Pancreas (tissue), 10 donors: ENCODE measurements around the gene FAM89A. TPM values are rescaled to one million over a fixed set of nuclear protein-coding genes. Genes with fewer than 3 reads are reported as not detected.

Source experiments
- ATAC-seq, 4 donors: fragments of 200-7000 bp; cut with Tn5 transposase; one replicate each; pipeline versions ENCODE4 v1.8.0 to v1.9.1; 2020; ENCODE audit warnings: mild to moderate bottlenecking in 4 of 4, moderate library complexity in 4 of 4
- DNase-seq, 6 donors: peaks; one replicate each; pipeline ENCODE4 v3.0.0-alpha.2; 2020
- FAIRE-seq: peaks from 2 replicates; lab custom pipeline; 2012; peaks lifted over from hg19 to GRCh38; lab: Jason Lieb, UNC
- H3K27ac ChIP-seq, 4 donors: fragments of 200-600 bp; sonication (generic); 1 replicate in 3 of 4; 2 replicates in 1 of 4; pipeline versions ENCODE4 v1.5.0 to v1.8.0; 2020
- H3K27me3 ChIP-seq, 4 donors: fragments of 200-600 bp; one replicate each; pipeline ENCODE4 v1.8.0; 2021
- H3K36me3 ChIP-seq, 3 donors: fragments of 200-600 bp; sonication (generic) in 1 of 3; one replicate each; pipeline versions ENCODE4 v1.5.0 to v1.8.0; 2020 to 2021
- H3K4me1 ChIP-seq, 3 donors: fragments of 200-600 bp; one replicate each; pipeline ENCODE4 v1.8.0; 2021
- H3K4me3 ChIP-seq, 4 donors: fragments of 200-600 bp; sonication (generic) in 2 of 4; one replicate each; pipeline versions ENCODE4 v1.5.0 to v1.8.0; 2020 to 2021
- H3K9me3 ChIP-seq, 4 donors: fragments of 200-600 bp; one replicate each; pipeline ENCODE4 v1.8.0; 2021
- CTCF ChIP-seq, 4 donors: fragments of 200-600 bp; sonication (generic) in 3 of 4; IDR thresholded peaks; one replicate each; pipeline versions ENCODE4 v1.5.0 to v1.8.0; 2021; ENCODE audit warnings: antibody characterized with exemption in 4 of 4
- WGBS, 2 donors: extraction: QIAGEN DNeasy Blood & Tissue Kit; methylation state at CpG; one replicate each; pipeline ENCODE4 v1.1.7; 2013; 5-methylcytosine and 5-hydroxymethylcytosine counted together
- intact Hi-C, 3 donors: fragments of 100-400 bp; cut with DNase I; formaldehyde crosslinking; loops; one replicate each; pipeline versions ENCODE4 v1.11.1 to v1.14.2; 2022
- polyA plus RNA-seq, 2 donors: library from polyadenylated mRNA; stranded (reverse); fragments of 200-250 nt; gene quantifications; one replicate each; pipeline ENCODE4 v1.2.3, GENCODE V29; 2013
- total RNA-seq, 6 donors: library from RNA; stranded (reverse); fragmentation: NEBNext Ultra II Directional in 4 of 6; extraction: Animal tissue kit (Norgen Biotek cat#: 25700) in 4 of 6; gene quantifications; one replicate each; pipeline versions ENCODE4 v1.2.1 to v1.2.4, GENCODE V29; 2021 to 2023
- donor health status: healthy with polysubstance abuse.
- donor health status: DM: no; HTN: no; CAD: no; lungs with moderate emphysema.
- donor health status: DM: no; HTN: no; CAD: no.
- donor health status: control.
- donor health status: control.
- donor health status: Bipolar disorder and iron deficiency.
- donor health status: DM: yes; HTN: yes; CAD: no.
- donor health status: DM: no; HTN: no; CAD: no.
- donor health status: DM: no; HTN: no; CAD: no.
- donor health status: DM: yes; HTN: yes; CAD: no.

Gene FAM89A
- total and polyA plus RNA-seq, 8 donors: 3.5 to 10.2 (median 7.4) TPM

GRCh38 chr1:230970432-230970831, 69.6 kb downstream of the FAM89A start:
- no peaks in the 10 kb centered on the region for H3K27me3 ChIP-seq
- FAIRE-seq: no peak
- no peaks in the 10 kb centered on the region for H3K9me3 ChIP-seq
- TF ChIP-seq CTCF (IDR thresholded peaks at IDR 0.05): no peak
- DNase-seq: no peak
- no peak overlapping the region for H3K27ac ChIP-seq
- intact Hi-C loops: no loop called here
- H3K36me3 ChIP-seq: no peaks in the 10 kb centered on the region
- ATAC-seq: no peak
- WGBS, 2 donors: 81 to 87% methylated on average over 5 of the region's 5 CpGs
- no peak overlapping the region for H3K4me3 ChIP-seq
- H3K4me1 ChIP-seq: peaks cover 0 to 22% (median 7%) of the 10 kb centered on the region in 3 donors

Other genes starting within 250 kb of the FAM89A start
- 10 to 100 TPM; 17.7 to 35.3 (median 22.2) TPM for gene C1orf198, start 171.7 kb downstream of the FAM89A start, total RNA-seq
- 10 to 100 TPM; 16.5 to 19.4 TPM for gene C1orf198, start 171.7 kb downstream of the FAM89A start, polyA plus RNA-seq
- 10 to 100 TPM in 1 of 6 donors, 1 to 10 TPM in 5; 5.3 to 11.9 (median 8.2) TPM for gene TTC13, start 61.4 kb downstream of the FAM89A start, total RNA-seq
- gene TTC13, start 61.4 kb downstream of the FAM89A start, polyA plus RNA-seq: 10 to 100 TPM in 1 of 2 donors, 1 to 10 TPM in 1; 8.6 to 17.0 TPM
- gene ARV1, start 61.2 kb downstream of the FAM89A start, total RNA-seq: 10 to 100 TPM in 1 of 6 donors, 1 to 10 TPM in 5; 7.4 to 11.0 (median 8.9) TPM
- 10 to 100 TPM; 17.8 to 20.1 TPM for gene ARV1, start 61.2 kb downstream of the FAM89A start, polyA plus RNA-seq
- under 1 TPM; under 0.01 to 0.09 (median 0.04) TPM for gene TRIM67, start 121.8 kb upstream of the FAM89A start, total RNA-seq
- under 1 TPM; 0.05 to 0.08 TPM for gene TRIM67, start 121.8 kb upstream of the FAM89A start, polyA plus RNA-seq
- 10 to 100 TPM; 17.4 to 24.6 (median 19.7) TPM for gene GNPAT, start 201.0 kb upstream of the FAM89A start, total RNA-seq
- 10 to 100 TPM; 24.7 to 34.4 TPM for gene GNPAT, start 201.0 kb upstream of the FAM89A start, polyA plus RNA-seq